Measurements from ENCODE around the gene OSTM1. TPM values are rescaled to one million over a fixed set of nuclear protein-coding genes. Genes with fewer than 3 reads are reported as not detected.
A peak's percentile ranks its signal among the peaks of the same experiment; 100 is the strongest.

Gene OSTM1
- total and polyA plus RNA-seq, 2 of the 8 experiments (the other 6 are each of a cell fraction or from before 2014, with no cell fraction given) = 17.7 to 26.1 TPM

GRCh38 chr6:108123481-108123929 lies 49.0 kb upstream of the OSTM1 start:
- Histone ChIP-seq H3K79me2 (ENCODE audit: control insufficient read depth in 1 of 2, insufficient read depth in 2 of 2, low read length in 2 of 2) (no peaks in the 10 kb centered on the region), H4K8ac (ENCODE audit: extremely low read depth, insufficient read depth, low read length) (no peak overlapping the region), H2AFZ (ENCODE audit: low read length) (no peak overlapping the region), H3K23ac (ENCODE audit: insufficient read length) (no peak overlapping the region), H2BK5ac (ENCODE audit: low read depth, low read length) (no peak overlapping the region), H4K5ac (ENCODE audit: insufficient read length, low read depth, low read length) (no peak overlapping the region), H2BK12ac (ENCODE audit: low read depth, low read length) (no peak overlapping the region), H4K20me1 (replicated peaks in 1 of 2; ENCODE audit: control insufficient read depth in 1 of 2, insufficient read depth in 2 of 2, low read length in 2 of 2) (peaks cover 5 to 11% of the 10 kb centered on the region in 2 experiments), H3K56ac (replicated peaks; ENCODE audit: insufficient read length, low read depth, low read length) (no peak overlapping the region), H4K91ac (replicated peaks; ENCODE audit: insufficient read length, low read length) (no peak overlapping the region), H2BK15ac (ENCODE audit: low read length) (no peak overlapping the region), H3K4me1 (replicated peaks in 1 of 4; ENCODE audit: control insufficient read depth in 3 of 4, insufficient read depth in 4 of 4, low read length in 3 of 4) (peaks cover 7 to 17% (median 9%) of the 10 kb centered on the region in 4 experiments), H3K79me1 (ENCODE audit: low read depth, low read length) (0 out of 2 replicates have a peak, but pooled peaks cover 2% of the 10 kb centered on the region), H3K27me3 (replicated peaks in 1 of 4; ENCODE audit: control insufficient read depth in 3 of 4, extremely low read depth in 1 of 4, insufficient read depth in 3 of 4, low read length in 3 of 4) (peaks cover 64 to 86% (median 82%) of the 10 kb centered on the region in 4 experiments), H3K14ac (ENCODE audit: insufficient read length) (no peak overlapping the region), H2AK5ac (ENCODE audit: low read depth, low read length) (no peak overlapping the region), H3K27ac (ENCODE audit: low read depth, low read length) (no peak overlapping the region), H2BK120ac (replicated peaks; ENCODE audit: low read depth, low read length) (no peak overlapping the region), H3K4ac (replicated peaks; ENCODE audit: insufficient read length, low read depth, low read length) (no peak overlapping the region), H3K18ac (ENCODE audit: extremely low read depth, low read length) (no peak overlapping the region), H3K9me3 (ENCODE audit: insufficient read depth in 2 of 2, low read depth in 1 of 2, low read length in 1 of 2) (no peaks in the 10 kb centered on the region), H3K36me3 (ENCODE audit: control insufficient read depth in 2 of 4, insufficient read depth in 4 of 4, low read length in 3 of 4) (peaks cover 0 to 2% (median 0%) of the 10 kb centered on the region in 4 experiments; a peak in 1 of 8 replicates), H2BK20ac (ENCODE audit: low read length) (no peak overlapping the region), H3K4me2 (ENCODE audit: insufficient read depth in 1 of 2, low read depth in 2 of 2, low read length in 2 of 2) (0 out of 4 replicates have a peak overlapping the region, but pooled peaks of 1 of the 2 experiments have one; percentile 16), H3K23me2 (ENCODE audit: low read depth, low read length) (peaks cover 7% of the 10 kb centered on the region), H3K4me3 (ENCODE audit: extremely low read depth in 1 of 4, insufficient read depth in 2 of 4, low read depth in 3 of 4, low read length in 4 of 4) (no peak overlapping the region), H3K9ac (replicated peaks in 1 of 4; ENCODE audit: extremely low read depth in 1 of 4, low read depth in 3 of 4, low read length in 3 of 4) (no peak overlapping the region)
- FAIRE-seq = no peak
- ChIA-PET POLR2A (ENCODE audit: partially characterized antibody) (interaction anchor here (0.7 to 2.2 kb wide), 3 partner anchors 9 to 39 kb away, joined by 3 to 7 read pairs (median 4); no protein-coding TSS in a partner anchor), CTCF (ENCODE audit: partially characterized antibody) (interaction anchor here (0.9 to 1.6 kb wide), 5 partner anchors 9 to 52 kb away, joined by 3 to 10 read pairs (median 6); no protein-coding TSS in a partner anchor)
- no peak for DNase-seq (ENCODE audit: low read depth in 1 of 2, low spot score in 2 of 2)
- WGBS, 2 experiments (ENCODE audit: extremely low coverage in 1 of 2, insufficient coverage in 1 of 2, insufficient read length in 1 of 2, insufficient replicate concordance in 2 of 2, low coverage in 1 of 2, low lambda C conversion rate in 2 of 2, missing lambda C conversion rate in 1 of 2) = 21% methylated on average over 13 of the region's 13 CpGs; no CpG with 5 or more reads in 1 of the 2 experiments
- TF ChIP-seq KDM1A (IDR thresholded peaks at IDR 0.05; ENCODE audit: borderline replicate concordance, low read length) (no peak), CHD1 (IDR thresholded peaks at IDR 0.05; ENCODE audit: low read depth, low read length) (no peak), SP4 (IDR thresholded peaks at IDR 0.05; ENCODE audit: low read length) (no peak), SAP30 (IDR thresholded peaks at IDR 0.05; ENCODE audit: insufficient read depth, insufficient replicate concordance, low read length) (no peak), SRF (IDR thresholded peaks at IDR 0.05; ENCODE audit: low read depth, low read length) (no peak), CBX8 (IDR thresholded peaks at IDR 0.05; ENCODE audit: borderline replicate concordance, low read depth, low read length) (peak; percentile 61; the same call in 1 of the 2 replicates), TAF1 (IDR thresholded peaks at IDR 0.05; ENCODE audit: low read depth, low read length) (no peak), CREB1 (IDR thresholded peaks at IDR 0.05) (no peak), ASH2L (IDR thresholded peaks at IDR 0.05; ENCODE audit: low read length) (no peak), SIN3A (conservative IDR thresholded peaks at IDR 0.05 in 1 of 2, IDR thresholded peaks at IDR 0.05 in 1 of 2; ENCODE audit: low read depth in 1 of 2, low read length in 2 of 2) (no peak), GTF2F1 (IDR thresholded peaks at IDR 0.05; ENCODE audit: borderline replicate concordance, low read depth, low read length) (no peak), RNF2 (IDR thresholded peaks at IDR 0.05; ENCODE audit: borderline replicate concordance, low read depth, low read length, missing control alignments, poor library complexity, severe bottlenecking) (peak; percentile 74), CEBPB (IDR thresholded peaks at IDR 0.05; ENCODE audit: low read depth, low read length) (no peak), EZH2 (IDR thresholded peaks at IDR 0.05; ENCODE audit: low read depth, low read length, severe bottlenecking) (peak; percentile 88)
